IPS-NIHi7 (cell line): ENCODE results near the gene PIAS2.
A peak's percentile ranks its signal among the peaks of the same experiment; 100 is the strongest.
"Not testable (repeated sequence)": the region's sequence is repeated elsewhere in the genome, so short reads cannot be mapped to it uniquely, and the experiment has no call there.

Source experiments
- DNase-seq: peaks from one replicate; pipeline ENCODE4 v3.0.0; 2012; ENCODE audit warnings: mixed read lengths; ENCODE audit errors: extremely low spot score

PIAS2 gene

DNA sequence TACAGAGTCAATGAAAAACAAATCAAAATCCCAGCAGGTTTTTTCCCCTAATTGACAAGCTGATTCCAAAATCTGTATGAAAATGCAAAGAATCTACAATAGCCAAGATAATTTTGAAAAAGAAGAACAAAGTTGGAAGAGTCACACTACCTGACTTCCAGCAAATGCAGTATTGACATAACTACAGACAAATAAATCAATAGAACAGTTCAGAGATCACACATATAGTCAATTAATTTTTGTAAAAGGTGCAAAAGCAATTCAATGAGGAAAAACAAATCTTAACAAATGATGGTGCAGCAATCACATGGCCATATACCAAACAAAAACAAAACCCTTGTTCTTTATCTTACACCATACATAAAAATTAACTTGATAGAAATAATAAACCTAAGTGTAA is 85.9 kb downstream of the PIAS2 start:
- DNase-seq, result no peak

DNA sequence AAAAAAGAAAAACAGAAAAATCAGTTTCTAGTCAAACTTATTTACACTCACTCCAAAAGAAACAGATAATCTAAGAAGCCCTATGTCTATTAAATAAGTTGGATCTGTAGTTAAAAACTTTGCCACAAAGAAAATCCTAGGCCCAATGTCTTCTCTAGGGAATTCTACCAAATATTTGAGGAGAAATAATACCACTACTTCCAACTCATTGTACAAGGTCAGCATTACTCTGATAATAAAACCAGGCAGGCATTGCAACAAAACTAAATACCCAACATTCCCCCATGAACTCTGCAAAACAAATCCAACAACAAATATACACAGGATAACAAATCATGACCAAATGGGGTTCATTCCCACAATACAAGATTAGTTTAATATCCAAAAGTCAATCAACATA is 86.7 kb downstream of the PIAS2 start:
- no peak for DNase-seq

GRCh38 chr18:46829947-46830346 is 87.4 kb downstream of the PIAS2 start:
- no peak for DNase-seq

DNA sequence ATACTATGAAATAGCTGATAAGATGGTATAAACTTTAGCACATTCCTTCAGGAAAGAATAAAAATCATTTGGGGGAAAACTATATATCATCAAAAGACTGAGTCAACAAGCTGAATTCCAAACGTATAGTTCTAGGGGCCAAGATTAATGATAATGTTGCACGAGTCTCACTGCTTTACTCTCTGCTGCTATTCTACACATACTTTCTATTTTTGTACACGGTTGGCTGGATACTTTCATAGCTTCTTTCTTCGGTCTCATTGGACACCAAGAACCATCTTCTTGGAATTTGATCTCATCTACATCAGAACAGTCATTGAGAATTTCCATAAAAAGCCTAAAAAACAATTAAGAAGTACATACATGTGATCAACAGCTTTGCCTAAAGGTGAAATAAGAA is 87.8 kb downstream of the PIAS2 start:
- no peak for DNase-seq

GRCh38 chr18:46821856-46822711 is 95.2 kb downstream of the PIAS2 start:
- DNase-seq, result no peak

- no peak for DNase-seq
Measured at GRCh38 chr18:46820863-46821262, 96.4 kb downstream of the PIAS2 start.

DNA sequence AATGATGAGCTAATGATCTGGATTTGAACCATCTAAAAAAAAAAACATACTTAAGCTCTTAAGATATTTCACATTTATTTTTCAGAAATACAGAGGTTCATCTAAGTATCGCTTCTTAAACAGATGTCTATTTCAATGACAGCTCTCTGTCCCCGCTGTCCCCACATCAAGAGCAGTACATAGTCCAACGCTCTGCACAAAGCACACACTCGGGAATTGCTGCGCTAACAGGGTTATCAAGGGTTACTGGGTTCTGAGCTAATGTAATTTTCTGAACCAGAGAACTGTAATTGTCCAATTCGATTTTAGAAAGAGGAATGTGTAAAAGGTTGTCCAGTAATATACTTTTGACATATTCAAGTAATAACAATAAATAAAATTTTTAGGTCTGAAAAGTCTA is 101.6 kb downstream of the PIAS2 start:
- no peak for DNase-seq

DNA sequence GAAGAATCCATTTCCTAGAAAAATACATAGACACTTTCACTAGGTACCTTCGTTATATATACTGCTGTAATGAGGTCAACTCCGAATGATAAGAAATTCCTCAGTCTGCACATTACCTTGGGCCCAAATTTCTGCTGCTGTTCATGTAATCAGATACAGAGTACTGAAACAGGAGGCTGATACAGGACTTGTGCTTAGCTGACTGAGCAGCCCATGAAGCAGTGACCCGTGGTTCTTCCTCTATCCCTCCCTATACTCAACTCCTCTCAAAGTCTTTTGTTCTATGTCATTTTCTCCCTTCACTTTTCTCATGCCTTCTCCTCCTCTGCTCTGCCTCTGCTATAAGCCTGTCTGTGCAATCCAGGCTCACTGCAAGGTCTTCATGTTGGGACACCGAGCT is 102.9 kb downstream of the PIAS2 start:
- DNase-seq, result no peak

- DNase-seq, result no peak
Measured at GRCh38 chr18:46812311-46812710, 105.0 kb downstream of the PIAS2 start.

DNA sequence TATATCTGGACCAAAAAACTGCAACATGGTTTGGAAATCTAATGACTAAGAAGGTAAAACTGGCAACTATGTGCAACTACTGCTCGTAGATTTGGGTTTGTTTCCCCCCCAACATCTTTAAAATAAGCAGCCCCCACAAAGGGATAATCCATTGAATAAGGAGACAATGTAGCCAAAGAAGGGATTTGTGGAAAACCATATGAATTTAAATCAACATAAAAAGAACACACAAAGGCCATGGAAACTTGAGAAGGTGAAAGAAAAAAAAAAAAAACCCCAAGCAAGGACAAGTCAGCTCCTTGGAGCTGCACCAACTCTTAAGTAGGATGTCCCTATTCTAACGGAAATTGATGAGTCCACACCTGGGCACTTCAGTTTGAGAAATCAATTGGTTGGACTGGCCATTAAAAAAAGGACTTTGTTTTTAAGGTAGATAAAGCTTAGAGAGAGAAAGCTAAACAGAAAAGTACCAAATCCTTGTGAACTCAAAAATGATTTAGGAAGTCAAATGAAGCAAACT is 106.8 kb downstream of the PIAS2 start:
- no peak for DNase-seq

- DNase-seq, result no peak
Measured at GRCh38 chr18:46809145-46809544, 108.2 kb downstream of the PIAS2 start.

GRCh38 chr18:46795945-46796344 is 121.4 kb downstream of the PIAS2 start:
- DNase-seq, result not testable (repeated sequence)

- DNase-seq, result peak; percentile 39
Measured at GRCh38 chr18:46794607-46795006, 122.7 kb downstream of the PIAS2 start.

- DNase-seq, result peak; percentile 64
Measured at GRCh38 chr18:46793565-46793964, 123.7 kb downstream of the PIAS2 start.

- DNase-seq, result no peak
Measured at GRCh38 chr18:46789088-46789487, 128.2 kb downstream of the PIAS2 start.

GRCh38 chr18:46787674-46788073 is 129.6 kb downstream of the PIAS2 start:
- DNase-seq, result no peak

DNA sequence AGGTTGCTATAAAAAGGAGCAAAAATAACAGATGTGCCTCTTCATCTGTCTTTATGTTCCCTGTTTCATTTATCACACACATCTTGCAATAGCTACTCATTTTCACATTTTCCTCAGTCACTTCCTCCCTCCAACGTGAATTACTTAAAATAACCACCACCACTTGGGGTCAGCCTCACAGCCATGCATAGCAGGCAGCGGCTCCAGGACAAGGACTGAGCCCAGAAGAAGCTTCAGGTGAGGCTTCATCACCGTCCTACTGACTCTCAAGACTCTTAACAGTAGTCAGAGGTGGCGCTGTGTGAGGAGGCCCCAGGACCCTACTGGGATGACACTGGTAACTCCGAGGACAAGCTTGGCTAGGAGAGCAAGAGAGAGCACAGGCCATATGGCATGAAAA is 144.9 kb downstream of the PIAS2 start:
- DNase-seq, result peak; percentile 31

- DNase-seq, result no peak
Measured at GRCh38 chr18:46771141-46771540, 146.2 kb downstream of the PIAS2 start.

- no peak for DNase-seq
Measured at GRCh38 chr18:46770708-46771107, 146.6 kb downstream of the PIAS2 start.

DNA sequence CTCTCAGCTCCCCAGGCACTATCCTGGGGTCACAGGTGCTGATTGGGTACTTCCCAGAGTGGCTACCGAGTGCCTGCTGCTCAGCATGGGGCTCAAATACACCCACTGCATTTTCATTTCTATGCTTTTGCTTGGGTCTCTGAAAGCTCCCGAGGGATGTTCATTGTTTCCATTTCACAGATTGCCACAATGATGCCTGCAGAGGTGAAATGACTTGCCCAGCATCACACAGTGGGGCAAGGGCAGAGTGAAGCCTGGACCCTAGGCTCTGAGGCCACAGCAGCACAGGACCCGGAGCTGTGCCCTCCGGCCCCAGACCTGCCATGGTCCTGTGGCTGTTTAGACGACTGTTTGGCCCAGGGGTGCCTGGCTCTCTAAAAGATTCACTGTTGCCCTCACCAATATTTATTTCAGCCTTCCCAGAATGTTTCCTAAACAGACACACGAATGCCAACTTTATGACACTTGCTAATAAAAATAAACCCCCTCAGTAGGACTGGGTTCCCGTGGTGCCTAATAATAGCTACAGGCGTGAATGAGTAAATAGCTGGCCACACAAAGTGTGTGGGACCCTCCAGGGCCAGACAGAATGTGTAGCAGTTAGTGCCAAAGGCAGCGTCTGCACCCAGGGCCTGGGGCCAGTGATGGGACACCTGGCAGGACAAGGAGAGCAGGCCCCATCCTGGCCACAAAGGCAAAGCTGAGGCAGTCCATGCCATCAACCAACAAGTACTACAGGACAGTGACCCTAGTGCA is 149.0 kb downstream of the PIAS2 start:
- DNase-seq, result no peak

DNA sequence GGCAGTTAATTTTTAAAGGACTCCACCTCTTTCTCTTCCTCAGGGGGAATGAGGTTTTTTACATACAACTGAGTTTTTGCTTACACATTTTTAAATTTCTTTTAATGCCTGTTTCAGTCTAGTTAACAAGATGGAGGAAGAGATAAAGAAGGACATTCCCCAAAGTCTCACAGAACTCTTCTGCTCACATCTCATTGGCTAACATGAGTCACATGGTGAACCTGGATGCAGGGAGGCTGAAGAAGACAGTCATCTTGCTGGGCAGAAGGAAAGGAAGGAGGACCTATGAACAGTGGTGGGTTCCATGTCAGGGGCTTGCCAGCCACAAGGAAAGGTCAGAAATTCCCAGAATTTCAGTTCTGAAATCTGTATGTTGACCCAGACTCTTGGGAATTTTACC is 150.1 kb downstream of the PIAS2 start:
- DNase-seq, result no peak

DNA sequence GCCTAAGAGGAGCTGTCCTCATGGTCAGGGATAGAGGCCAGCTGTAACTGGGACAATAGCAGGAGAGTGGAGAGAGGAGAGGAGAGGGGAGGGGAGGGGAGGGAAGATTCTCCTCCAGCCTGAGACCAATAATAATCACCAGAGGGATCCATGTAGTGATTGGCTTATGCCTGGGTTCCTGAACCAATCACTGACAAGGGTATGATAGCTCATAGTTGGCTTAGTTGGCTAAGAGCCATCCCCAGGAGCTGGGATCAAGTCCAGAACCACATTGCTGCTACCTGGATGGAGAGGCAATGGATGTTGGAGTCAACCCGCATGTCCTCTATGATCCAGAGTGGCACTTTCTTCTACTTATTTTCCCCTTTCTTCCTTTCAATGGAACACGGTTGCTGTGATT is 152.7 kb downstream of the PIAS2 start:
- no peak for DNase-seq
